Kidney (tissue), 2 donors: ENCODE results near the gene OR2A7. TPM values are rescaled to one million over a fixed set of nuclear protein-coding genes. Genes with fewer than 3 reads are reported as not detected.

Source experiments
- polyA plus RNA-seq: library from polyadenylated mRNA; stranded (reverse); fragments of 350-450 nt; fragmentation: Illumina TruSeq; extraction: RNeasy Lipid Tissue Mini Kit (QIAGEN cat#74804); gene quantifications from one replicate; pipeline ENCODE4 v1.2.3, GENCODE V29; 2014; ENCODE audit warnings: low read depth, low replicate concordance; ENCODE audit not compliant: insufficient read depth
- total RNA-seq: library from RNA; stranded (reverse); fragmentation: NEBNext Ultra II Directional; extraction: Animal tissue kit (Norgen Biotek cat#: 25700); gene quantifications from one replicate; pipeline ENCODE4 v1.2.1, GENCODE V29; 2021
- donor health status: DM: yes; HTN: yes; CAD: no.

The OR2A7 gene
- total and polyA plus RNA-seq, 2 donors from 2014 or later: 3.5 to 12.3 TPM

Other genes starting within 250 kb of the OR2A7 start
- gene OR2A5, start 215.8 kb downstream of the OR2A7 start, total RNA-seq: not detected
- not detected for gene OR2A5, start 215.8 kb downstream of the OR2A7 start, polyA plus RNA-seq
- not detected for gene OR2A25, start 195.0 kb downstream of the OR2A7 start, total RNA-seq
- gene OR2A25, start 195.0 kb downstream of the OR2A7 start, polyA plus RNA-seq: not detected
- gene OR2A12, start 178.5 kb downstream of the OR2A7 start, total RNA-seq: not detected
- gene OR2A12, start 178.5 kb downstream of the OR2A7 start, polyA plus RNA-seq: not detected
- gene OR2A2, start 155.2 kb downstream of the OR2A7 start, total RNA-seq: not detected
- not detected for gene OR2A2, start 155.2 kb downstream of the OR2A7 start, polyA plus RNA-seq
- gene OR2A14, start 141.6 kb downstream of the OR2A7 start, total RNA-seq: not detected
- not detected for gene OR2A14, start 141.6 kb downstream of the OR2A7 start, polyA plus RNA-seq
- 4.9 TPM for gene CTAGE4, start 81.3 kb downstream of the OR2A7 start, total RNA-seq
- 4.2 TPM for gene CTAGE4, start 81.3 kb downstream of the OR2A7 start, polyA plus RNA-seq
- gene ARHGEF35, start 69.0 kb downstream of the OR2A7 start, total RNA-seq: 22.1 TPM
- 9.5 TPM for gene ARHGEF35, start 69.0 kb downstream of the OR2A7 start, polyA plus RNA-seq
- gene OR2A42, start 25.2 kb downstream of the OR2A7 start, total RNA-seq: 0.06 TPM
- 0.13 TPM for gene OR2A42, start 25.2 kb downstream of the OR2A7 start, polyA plus RNA-seq
- 4.3 TPM for gene CTAGE8, start 4.5 kb upstream of the OR2A7 start, total RNA-seq
- 5.4 TPM for gene CTAGE8, start 4.5 kb upstream of the OR2A7 start, polyA plus RNA-seq
- gene OR2A1, start 47.6 kb upstream of the OR2A7 start, total RNA-seq: not detected
- not detected for gene OR2A1, start 47.6 kb upstream of the OR2A7 start, polyA plus RNA-seq
- gene ARHGEF5, start 90.6 kb upstream of the OR2A7 start, total RNA-seq: 43.5 TPM
- 15.2 TPM for gene ARHGEF5, start 90.6 kb upstream of the OR2A7 start, polyA plus RNA-seq
- not detected for gene NOBOX, start 138.9 kb upstream of the OR2A7 start, total RNA-seq
- gene NOBOX, start 138.9 kb upstream of the OR2A7 start, polyA plus RNA-seq: not detected